ENCODE results near the gene MBD3L1.

MBD3L1 gene

GRCh38 chr19:8881512-8881911 lies 49.3 kb downstream of the MBD3L1 start:
- DNase-seq = no peak

- no peak for DNase-seq
Observed at GRCh38 chr19:8884416-8884815, 52.2 kb downstream of the MBD3L1 start.

- DNase-seq = no peak
Observed at GRCh38 chr19:8887364-8887763, 55.2 kb downstream of the MBD3L1 start.

DNA sequence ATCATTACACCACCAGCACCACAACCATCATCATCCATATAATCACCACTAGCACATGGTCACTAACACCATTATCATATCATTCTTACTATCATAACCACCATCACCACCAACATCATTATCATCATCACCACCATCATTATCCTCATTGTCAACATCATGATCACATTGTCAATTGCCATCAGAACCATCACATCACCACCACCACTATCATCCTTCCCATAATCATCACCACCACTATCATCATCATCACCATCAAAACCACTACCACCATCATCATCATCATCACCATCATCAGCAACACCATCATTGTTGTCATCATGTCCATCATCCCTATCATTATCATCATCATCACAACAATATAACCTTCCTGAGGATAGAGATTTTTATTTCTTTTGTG lies 58.1 kb downstream of the MBD3L1 start:
- no peak for DNase-seq

All from midbrain (tissue), 1 donor.